GM21737 (cell line): Measurements from ENCODE around the gene CADPS.

ENCODE experiments used
- ATAC-seq: cut with Tn5 transposase; IDR thresholded peaks from one replicate; pipeline ENCODE4 v1.9.1; 2021; ENCODE audit warnings: mild to moderate bottlenecking, moderate library complexity; ENCODE audit not compliant: unreplicated experiment

Gene CADPS

GRCh38 chr3:62873761-62874710 is 1.2 kb downstream of the CADPS start:
- ATAC-seq = no peak

DNA sequence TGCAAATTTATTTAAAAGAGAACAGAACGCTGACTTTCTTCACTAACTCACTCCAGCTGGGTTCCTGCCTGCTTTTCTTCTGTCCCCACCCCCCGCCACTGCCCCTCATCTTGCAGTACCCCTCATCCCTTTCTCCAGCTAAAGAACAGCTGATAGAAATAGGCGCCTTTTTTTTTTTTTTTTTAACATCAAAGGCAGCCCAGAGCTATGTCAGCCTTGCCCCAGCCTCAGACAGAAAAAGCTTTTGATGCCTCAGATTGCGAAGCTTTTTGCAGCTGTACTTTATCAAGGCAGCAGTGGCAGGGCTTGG is 1.8 kb downstream of the CADPS start:
- no peak for ATAC-seq

GRCh38 chr3:62872318-62872717 is 2.9 kb downstream of the CADPS start:
- no peak for ATAC-seq

GRCh38 chr3:62870321-62870720 is 4.9 kb downstream of the CADPS start:
- no peak for ATAC-seq

DNA sequence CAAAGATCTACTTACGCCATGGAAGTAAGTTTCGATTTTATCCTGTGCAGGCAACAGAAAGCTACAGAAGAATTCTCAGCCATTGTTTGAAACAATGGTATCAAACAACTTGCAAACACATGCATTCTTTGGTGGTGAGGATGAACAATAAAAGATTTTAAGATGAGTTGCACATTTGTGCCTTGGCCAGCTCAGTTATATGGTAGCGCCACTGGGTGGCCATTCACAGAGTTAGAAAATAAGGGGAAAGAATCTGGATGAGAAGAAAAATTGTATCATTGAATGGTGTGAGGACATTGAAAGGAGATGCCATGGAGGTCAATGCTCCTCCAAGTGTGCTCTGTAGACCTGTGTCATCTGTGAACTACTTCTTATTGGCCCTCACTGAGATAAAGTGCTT is 11.6 kb downstream of the CADPS start:
- no peak for ATAC-seq

DNA sequence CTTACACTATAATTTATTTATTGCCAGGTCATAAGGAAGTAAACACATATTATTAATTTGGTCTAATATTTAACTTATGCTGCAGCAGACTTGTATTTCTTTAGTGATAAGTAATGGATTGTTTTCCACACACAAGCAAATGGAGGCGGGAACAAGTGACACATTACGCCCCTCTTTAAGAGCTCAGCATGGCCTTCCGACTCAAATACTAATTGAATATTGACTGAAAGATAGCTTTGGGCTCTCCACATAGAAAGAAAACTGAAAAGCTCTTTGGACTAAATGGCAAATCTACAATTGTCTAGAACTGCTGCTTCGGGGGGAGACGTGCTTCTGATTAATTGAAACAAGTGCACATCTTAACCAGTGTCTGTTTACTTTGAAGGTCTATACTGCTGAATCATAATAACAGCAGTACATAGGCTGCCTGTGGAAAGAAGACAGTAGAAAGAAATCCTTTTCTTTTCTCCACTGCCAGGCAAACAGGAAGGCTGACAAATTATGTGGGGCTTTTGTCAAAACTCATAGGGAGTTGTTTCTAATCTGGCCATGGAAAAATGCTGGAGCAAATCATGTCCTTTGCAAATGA is 15.9 kb downstream of the CADPS start:
- no peak for ATAC-seq

DNA sequence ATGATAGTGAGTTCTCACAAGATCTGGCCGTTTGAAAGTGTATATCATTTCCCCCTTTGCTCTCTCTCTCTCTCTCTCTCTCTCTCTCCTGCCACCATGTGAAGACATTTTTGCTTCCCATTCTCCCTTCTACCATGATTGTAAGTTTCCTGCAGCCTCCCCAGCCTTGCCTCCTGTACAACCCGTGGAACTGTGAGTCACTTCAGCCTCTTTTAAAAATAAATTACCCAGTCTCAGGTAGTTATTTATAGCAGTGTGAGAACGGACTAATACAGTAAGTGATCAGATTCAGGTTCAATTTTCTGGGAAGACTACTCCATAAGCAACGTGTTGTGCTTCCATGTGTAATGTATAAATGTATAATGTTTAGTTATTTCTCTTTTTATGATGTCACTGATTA is 29.2 kb downstream of the CADPS start:
- ATAC-seq = no peak

- no peak for ATAC-seq
Observed at GRCh38 chr3:62843508-62843907, 31.7 kb downstream of the CADPS start.

- no peak for ATAC-seq
Observed at GRCh38 chr3:62839748-62840147, 35.5 kb downstream of the CADPS start.

DNA sequence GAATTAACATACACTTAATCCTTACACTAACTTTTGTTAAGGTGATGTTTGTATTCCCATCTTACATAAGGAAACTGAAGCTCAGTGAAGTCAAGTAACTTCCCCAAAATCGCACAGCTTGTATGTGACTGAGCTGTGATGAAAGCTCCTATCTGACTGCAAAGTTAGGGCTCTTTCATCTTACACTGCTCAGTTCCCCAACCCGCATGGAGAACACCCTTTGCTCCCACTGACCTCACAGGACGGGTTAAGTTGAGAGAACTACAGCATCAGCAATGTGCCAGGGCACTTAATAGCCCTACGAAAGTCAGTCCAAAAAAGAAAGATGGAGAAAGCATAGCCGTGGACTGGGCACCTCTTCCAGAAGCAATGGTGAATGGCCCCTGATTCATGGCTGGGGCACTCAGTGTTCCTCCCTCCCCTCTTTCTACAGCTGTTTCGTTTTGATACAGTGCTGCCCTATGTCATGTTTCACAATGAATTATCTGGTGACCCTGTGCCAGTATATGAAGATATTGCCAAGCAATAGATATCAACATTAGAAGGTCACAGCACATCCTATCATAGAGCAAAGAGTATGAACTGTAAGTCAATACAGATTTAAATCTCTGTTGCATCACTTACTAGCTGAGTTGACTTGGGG is 38.0 kb downstream of the CADPS start:
- no peak for ATAC-seq

DNA sequence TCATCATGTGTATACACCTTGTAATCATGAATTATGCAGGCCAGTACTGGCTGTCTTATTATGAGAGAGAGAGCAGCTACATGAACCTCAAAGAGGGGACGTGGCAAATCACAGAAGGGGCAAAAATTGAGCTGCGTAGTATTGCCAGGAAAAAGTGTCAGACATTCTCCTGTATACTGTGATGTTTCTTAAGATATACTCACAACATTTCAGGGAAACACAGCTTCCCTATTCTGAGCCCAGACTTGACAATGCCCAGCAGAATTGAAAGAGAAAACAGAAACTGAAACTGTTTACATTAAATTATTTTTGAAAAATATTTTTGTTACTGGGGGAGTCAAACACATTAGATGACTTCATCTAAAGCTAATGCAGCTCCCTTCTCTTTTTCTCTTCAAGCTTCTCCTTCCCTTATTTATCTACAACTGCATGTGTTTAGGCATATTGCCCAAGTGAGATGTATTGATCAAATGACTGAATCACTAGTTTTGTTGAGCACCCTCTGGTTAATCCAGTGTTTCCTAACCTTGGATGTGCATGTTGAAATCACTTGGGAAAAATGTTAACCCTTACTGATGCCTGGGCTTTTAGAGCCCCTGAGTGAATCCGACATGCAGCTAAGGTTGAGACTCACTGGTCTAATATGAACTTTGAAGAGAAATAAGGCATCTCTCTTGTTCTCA is 39.5 kb downstream of the CADPS start:
- no peak for ATAC-seq

- no peak for ATAC-seq
Observed at GRCh38 chr3:62833538-62833937, 41.7 kb downstream of the CADPS start.

GRCh38 chr3:62832553-62832952 is 42.7 kb downstream of the CADPS start:
- no peak for ATAC-seq

DNA sequence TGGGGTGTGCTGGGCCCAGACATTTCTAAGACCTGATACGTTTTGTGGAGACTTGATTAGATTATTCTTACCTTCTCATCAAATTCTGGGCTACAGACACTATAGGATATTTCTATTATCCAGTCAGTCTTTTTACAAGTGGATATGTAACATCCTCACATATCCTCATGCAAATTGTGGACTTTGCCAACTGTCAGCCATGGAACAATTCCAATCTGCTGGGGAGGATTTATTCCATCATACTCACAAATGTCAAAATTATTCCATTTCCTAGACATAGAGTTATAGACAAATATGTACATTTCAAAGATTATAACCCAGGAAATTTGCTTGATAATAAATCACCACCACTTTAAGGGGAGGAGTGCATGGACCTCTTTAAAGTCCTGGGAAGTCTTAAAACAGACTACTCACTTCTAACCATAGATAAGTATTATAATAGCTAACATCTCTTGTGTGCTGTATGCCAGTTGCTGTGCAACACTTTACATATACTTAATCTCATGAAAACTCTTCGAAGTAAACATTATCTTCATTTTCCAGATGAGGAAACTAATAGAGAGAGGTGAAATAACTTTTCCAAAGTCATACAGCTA is 44.4 kb downstream of the CADPS start:
- ATAC-seq = no peak

DNA sequence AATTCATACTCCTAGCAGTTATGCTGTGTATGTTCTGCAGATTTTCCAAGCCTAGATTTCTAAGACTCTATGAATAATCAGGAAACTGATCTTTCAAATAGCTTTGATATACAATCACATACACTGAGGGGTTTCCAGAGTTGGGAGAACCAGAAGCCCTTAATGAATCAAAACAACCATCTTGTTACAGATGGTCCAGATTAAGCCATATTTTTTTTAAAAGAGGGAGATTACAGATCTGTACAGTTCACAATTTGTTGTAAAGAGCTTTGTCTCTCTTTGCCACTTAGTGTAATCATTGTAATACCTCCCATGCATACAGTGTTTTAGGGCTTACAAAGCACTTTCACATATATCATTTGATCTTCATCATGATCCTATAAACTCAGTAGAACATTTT is 47.7 kb downstream of the CADPS start:
- ATAC-seq = no peak

GRCh38 chr3:62824965-62825592 is 50.1 kb downstream of the CADPS start:
- no peak for ATAC-seq

- no peak for ATAC-seq
Observed at GRCh38 chr3:62823461-62824050, 51.7 kb downstream of the CADPS start.

DNA sequence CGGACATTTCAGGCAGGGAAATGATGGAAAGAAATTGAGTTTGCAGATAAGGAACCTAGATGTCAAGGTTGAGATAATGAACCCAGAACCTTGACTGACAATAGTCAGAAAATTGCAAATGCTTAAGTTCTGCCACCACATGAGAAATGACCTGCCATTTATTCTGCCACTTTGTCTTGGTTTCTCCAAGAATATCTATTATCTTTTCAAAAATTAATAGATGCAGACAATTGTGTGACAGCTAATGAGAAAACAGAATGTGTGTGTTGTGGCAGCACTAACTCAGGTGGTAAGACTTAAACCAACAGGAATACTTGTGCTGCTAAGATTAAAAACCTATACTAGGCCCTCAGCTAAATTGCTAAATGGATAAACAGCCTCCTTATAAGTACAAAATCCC is 52.3 kb downstream of the CADPS start:
- no peak for ATAC-seq

DNA sequence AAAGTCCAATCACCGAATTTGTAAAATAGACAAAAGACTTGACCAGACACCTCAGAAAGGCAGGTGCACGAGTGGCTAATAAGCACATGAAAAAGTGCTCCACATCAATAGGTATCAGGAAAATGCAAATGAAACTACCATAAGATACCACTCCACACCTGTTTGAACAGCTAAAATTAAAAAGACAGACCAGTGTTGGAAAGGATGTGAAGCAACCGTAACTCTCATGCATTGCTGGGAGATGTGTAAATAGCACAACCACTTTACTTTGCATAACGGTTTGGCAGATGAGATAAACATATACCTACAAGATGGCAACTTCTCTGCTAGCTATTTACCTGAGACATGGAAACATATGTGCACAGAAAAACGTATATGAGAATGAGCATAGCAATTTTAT is 56.9 kb downstream of the CADPS start:
- ATAC-seq = peak; percentile 78

GRCh38 chr3:62817678-62818077 is 57.5 kb downstream of the CADPS start:
- ATAC-seq = no peak
